PC-3 (cell line): ENCODE measurements around the gene C1orf159.

Source experiments
- EZH2 ChIP-seq: fragments of 300-600 bp; sonication (generic); IDR thresholded peaks from one replicate; pipeline ENCODE4 v1.6.1; 2017; ENCODE audit warnings: antibody characterized with exemption, mild to moderate bottlenecking, low read length; ENCODE audit not compliant: unreplicated experiment
- EZH2phosphoT487 ChIP-seq: fragments of 300-600 bp; sonication (generic); IDR thresholded peaks from 2 replicates; pipeline ENCODE4 v1.6.1; 2018; ENCODE audit warnings: mild to moderate bottlenecking, antibody characterized with exemption, low read length, borderline replicate concordance
- TF ChIP-seq, protein P1 (sequence below): fragments of 300-600 bp; sonication (generic); conservative IDR thresholded peaks from 2 replicates; pipeline ENCODE4 v1.5.1; 2017; ENCODE audit warnings: antibody characterized with exemption, low read depth, mild to moderate bottlenecking, low read length

DNA sequence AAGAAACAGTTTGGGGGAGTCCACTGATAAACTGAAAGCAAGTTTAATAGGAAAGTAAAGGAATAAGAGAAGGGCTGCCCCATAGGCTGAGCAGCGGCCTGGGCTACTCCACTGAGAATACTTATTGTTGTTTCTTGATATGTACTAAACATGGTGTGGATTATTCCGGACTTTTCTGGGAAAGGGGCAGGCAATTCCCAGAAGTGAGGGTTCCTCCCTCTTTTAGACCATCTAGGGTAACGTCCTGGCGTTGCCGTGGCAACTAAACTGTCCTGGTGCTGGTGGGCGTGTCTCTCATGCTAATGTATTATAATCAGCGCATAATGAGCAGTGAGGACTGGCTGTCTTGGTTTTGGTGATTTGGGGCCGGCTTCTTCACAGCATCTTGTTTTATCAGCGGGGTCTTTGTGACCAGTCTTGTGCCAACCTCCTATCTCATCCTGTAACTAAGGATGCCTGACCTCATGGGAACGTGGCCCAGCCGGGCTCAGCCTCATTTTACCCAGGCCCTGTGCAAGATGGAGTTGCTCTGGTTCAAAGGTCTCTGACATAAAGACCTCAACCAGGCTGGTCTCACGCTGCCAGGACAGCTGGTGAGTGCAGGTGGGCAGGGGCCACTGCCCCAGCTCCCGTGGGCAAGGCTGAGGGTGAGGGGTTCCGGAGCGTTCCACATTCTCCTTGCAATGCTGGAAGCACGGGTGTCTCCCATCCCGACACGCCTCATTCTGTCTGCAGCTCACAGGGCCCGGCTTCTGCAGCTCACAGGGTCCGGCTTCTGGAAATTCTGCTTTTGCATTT, 19.6 kb upstream of the C1orf159 start:
- TF ChIP-seq, protein P1, sequence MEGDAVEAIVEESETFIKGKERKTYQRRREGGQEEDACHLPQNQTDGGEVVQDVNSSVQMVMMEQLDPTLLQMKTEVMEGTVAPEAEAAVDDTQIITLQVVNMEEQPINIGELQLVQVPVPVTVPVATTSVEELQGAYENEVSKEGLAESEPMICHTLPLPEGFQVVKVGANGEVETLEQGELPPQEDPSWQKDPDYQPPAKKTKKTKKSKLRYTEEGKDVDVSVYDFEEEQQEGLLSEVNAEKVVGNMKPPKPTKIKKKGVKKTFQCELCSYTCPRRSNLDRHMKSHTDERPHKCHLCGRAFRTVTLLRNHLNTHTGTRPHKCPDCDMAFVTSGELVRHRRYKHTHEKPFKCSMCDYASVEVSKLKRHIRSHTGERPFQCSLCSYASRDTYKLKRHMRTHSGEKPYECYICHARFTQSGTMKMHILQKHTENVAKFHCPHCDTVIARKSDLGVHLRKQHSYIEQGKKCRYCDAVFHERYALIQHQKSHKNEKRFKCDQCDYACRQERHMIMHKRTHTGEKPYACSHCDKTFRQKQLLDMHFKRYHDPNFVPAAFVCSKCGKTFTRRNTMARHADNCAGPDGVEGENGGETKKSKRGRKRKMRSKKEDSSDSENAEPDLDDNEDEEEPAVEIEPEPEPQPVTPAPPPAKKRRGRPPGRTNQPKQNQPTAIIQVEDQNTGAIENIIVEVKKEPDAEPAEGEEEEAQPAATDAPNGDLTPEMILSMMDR: no peak
- TF ChIP-seq EZH2 (no peak), EZH2phosphoT487 (no peak)
